Gastroesophageal sphincter (tissue), 3 donors: ENCODE measurements around the gene OTUD1.

Experiments
- EP300 ChIP-seq: sonication (generic); formaldehyde crosslinking; IDR thresholded peaks from one replicate; pipeline ENCODE4 v1.6.1; 2017; ENCODE audit warnings: antibody characterized with exemption, mild to moderate bottlenecking
- POLR2A ChIP-seq, 2 donors: fragments of 450-650 bp; IDR thresholded peaks; one replicate each; pipeline ENCODE4 v1.6.1; 2017; ENCODE audit warnings: antibody characterized with exemption in 2 of 2, mild to moderate bottlenecking in 2 of 2, moderate library complexity in 1 of 2
- POLR2AphosphoS5 ChIP-seq: sonication (generic); formaldehyde crosslinking; IDR thresholded peaks from one replicate; pipeline ENCODE4 v1.6.1; 2017; ENCODE audit warnings: antibody characterized with exemption
- TF ChIP-seq, protein P1 (sequence below), 4 experiments: fragments of 200-600 bp in 2 of 4; fragments of 450-650 bp in 2 of 4; sonication (generic) in 1 of 4; IDR thresholded peaks; one replicate each; pipeline ENCODE4 v1.5.1; 2017 to 2019; ENCODE audit warnings: antibody characterized with exemption in 4 of 4, mild to moderate bottlenecking in 2 of 4, moderate library complexity in 2 of 4

DNA sequence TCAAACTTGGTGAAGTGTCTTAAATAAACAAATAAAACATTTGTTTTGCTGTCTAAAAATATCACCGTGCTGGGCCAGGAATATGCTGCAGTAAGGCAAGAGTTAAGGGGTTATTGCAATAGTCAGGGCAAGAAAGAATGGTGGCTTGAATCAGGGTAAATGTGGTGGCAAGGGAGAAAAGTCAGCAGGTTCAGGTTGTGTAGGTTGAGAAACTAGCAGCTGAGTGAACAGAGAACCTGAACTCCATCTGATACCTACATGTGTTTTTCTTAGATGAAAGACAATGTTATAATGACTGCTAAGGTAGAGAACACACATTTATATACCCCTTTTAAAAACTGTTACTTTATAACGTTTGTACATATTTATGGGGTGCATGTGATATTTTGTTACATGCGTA, 28.7 kb downstream of the OTUD1 start:
- TF ChIP-seq, protein P1, sequence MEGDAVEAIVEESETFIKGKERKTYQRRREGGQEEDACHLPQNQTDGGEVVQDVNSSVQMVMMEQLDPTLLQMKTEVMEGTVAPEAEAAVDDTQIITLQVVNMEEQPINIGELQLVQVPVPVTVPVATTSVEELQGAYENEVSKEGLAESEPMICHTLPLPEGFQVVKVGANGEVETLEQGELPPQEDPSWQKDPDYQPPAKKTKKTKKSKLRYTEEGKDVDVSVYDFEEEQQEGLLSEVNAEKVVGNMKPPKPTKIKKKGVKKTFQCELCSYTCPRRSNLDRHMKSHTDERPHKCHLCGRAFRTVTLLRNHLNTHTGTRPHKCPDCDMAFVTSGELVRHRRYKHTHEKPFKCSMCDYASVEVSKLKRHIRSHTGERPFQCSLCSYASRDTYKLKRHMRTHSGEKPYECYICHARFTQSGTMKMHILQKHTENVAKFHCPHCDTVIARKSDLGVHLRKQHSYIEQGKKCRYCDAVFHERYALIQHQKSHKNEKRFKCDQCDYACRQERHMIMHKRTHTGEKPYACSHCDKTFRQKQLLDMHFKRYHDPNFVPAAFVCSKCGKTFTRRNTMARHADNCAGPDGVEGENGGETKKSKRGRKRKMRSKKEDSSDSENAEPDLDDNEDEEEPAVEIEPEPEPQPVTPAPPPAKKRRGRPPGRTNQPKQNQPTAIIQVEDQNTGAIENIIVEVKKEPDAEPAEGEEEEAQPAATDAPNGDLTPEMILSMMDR (IDR thresholded peaks at IDR 0.05), result no peak
- no peak for TF ChIP-seq EP300
- no peak for TF ChIP-seq POLR2A (IDR thresholded peaks at IDR 0.05)
- TF ChIP-seq POLR2AphosphoS5, result no peak
